Measurements from ENCODE around the gene ANAPC13. TPM values are rescaled to one million over a fixed set of nuclear protein-coding genes. Genes with fewer than 3 reads are reported as not detected.
A peak's percentile ranks its signal among the peaks of the same experiment; 100 is the strongest.

ANAPC13 gene
- total RNA-seq, 1 experiment from 2014 or later, result 68.8 TPM

GRCh38 chr3:134527037-134527436 is 41.3 kb upstream of the ANAPC13 start:
- H3K9me3 ChIP-seq (ENCODE audit: control insufficient read depth, insufficient read depth, low read depth, low read length), result no peaks in the 10 kb centered on the region; the same call in 1 of the 2 replicates
- H3K27me3 ChIP-seq (ENCODE audit: control insufficient read depth, insufficient read depth, low read length), result no peaks in the 10 kb centered on the region
- H3K27ac ChIP-seq (ENCODE audit: low read length), result no peak overlapping the region
- in situ Hi-C loops (cut with HindIII; ENCODE audit: low pct_unique_long_range_greater_than_20kb, low sequenced_read_pairs) (no loop called here), intact Hi-C loops (cut with micrococcal nuclease; ENCODE audit: unreplicated experiment) (no loop called here)
- ChIA-PET POLR2A (no interaction called here), CTCF (no interaction called here)
- no peaks in the 10 kb centered on the region for H3K4me1 ChIP-seq (ENCODE audit: control insufficient read depth, insufficient read depth, low read length)
- ATAC-seq (peak; percentile 84; the same call in 1 of the 2 replicates), DNase-seq (ENCODE audit: low read depth, low spot score) (no peak)
- peak; percentile 75 for TF ChIP-seq CTCF (IDR thresholded peaks at IDR 0.05)
- no peak for TF ChIP-seq TCF7L2 (IDR thresholded peaks at IDR 0.05; ENCODE audit: low read depth, low read length)
- no TSS peak for BruUV-seq (replicated peaks)
- no peaks in the 10 kb centered on the region for H3K36me3 ChIP-seq (ENCODE audit: control insufficient read depth, insufficient read depth, low read length)
- H3K4me3 ChIP-seq (ENCODE audit: low read depth in 2 of 2, low read length in 2 of 2), result no peak overlapping the region

GRCh38 chr3:134526319-134526718 is 40.5 kb upstream of the ANAPC13 start:
- ATAC-seq (no peak), DNase-seq (ENCODE audit: low read depth, low spot score) (no peak)
- ChIA-PET POLR2A (no interaction called here), CTCF (no interaction called here)
- Histone ChIP-seq H3K4me3 (ENCODE audit: low read depth in 2 of 2, low read length in 2 of 2) (no peak overlapping the region), H3K27me3 (ENCODE audit: control insufficient read depth, insufficient read depth, low read length) (no peaks in the 10 kb centered on the region), H3K36me3 (ENCODE audit: control insufficient read depth, insufficient read depth, low read length) (no peaks in the 10 kb centered on the region), H3K9me3 (ENCODE audit: control insufficient read depth, insufficient read depth, low read depth, low read length) (no peaks in the 10 kb centered on the region; the same call in 1 of the 2 replicates), H3K4me1 (ENCODE audit: control insufficient read depth, insufficient read depth, low read length) (no peaks in the 10 kb centered on the region), H3K27ac (ENCODE audit: low read length) (no peak overlapping the region)
- BruUV-seq (replicated peaks), result no TSS peak
- TF ChIP-seq, protein P1, sequence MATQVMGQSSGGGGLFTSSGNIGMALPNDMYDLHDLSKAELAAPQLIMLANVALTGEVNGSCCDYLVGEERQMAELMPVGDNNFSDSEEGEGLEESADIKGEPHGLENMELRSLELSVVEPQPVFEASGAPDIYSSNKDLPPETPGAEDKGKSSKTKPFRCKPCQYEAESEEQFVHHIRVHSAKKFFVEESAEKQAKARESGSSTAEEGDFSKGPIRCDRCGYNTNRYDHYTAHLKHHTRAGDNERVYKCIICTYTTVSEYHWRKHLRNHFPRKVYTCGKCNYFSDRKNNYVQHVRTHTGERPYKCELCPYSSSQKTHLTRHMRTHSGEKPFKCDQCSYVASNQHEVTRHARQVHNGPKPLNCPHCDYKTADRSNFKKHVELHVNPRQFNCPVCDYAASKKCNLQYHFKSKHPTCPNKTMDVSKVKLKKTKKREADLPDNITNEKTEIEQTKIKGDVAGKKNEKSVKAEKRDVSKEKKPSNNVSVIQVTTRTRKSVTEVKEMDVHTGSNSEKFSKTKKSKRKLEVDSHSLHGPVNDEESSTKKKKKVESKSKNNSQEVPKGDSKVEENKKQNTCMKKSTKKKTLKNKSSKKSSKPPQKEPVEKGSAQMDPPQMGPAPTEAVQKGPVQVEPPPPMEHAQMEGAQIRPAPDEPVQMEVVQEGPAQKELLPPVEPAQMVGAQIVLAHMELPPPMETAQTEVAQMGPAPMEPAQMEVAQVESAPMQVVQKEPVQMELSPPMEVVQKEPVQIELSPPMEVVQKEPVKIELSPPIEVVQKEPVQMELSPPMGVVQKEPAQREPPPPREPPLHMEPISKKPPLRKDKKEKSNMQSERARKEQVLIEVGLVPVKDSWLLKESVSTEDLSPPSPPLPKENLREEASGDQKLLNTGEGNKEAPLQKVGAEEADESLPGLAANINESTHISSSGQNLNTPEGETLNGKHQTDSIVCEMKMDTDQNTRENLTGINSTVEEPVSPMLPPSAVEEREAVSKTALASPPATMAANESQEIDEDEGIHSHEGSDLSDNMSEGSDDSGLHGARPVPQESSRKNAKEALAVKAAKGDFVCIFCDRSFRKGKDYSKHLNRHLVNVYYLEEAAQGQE (IDR thresholded peaks at IDR 0.05; ENCODE audit: insufficient read depth in 1 of 2, low read depth in 2 of 2, low read length in 1 of 2), result no peak
- TF ChIP-seq CTCF (IDR thresholded peaks at IDR 0.05), result no peak
- no peak for TF ChIP-seq TCF7L2 (IDR thresholded peaks at IDR 0.05; ENCODE audit: low read depth, low read length)
- no peak for TF ChIP-seq POLR2AphosphoS5 (IDR thresholded peaks at IDR 0.05; ENCODE audit: low read depth, low read length)
- TF ChIP-seq SIN3A (IDR thresholded peaks at IDR 0.05; ENCODE audit: borderline replicate concordance, insufficient read depth, low read depth, low read length), result no peak
- in situ Hi-C loops (cut with HindIII; ENCODE audit: low pct_unique_long_range_greater_than_20kb, low sequenced_read_pairs) (no loop called here), intact Hi-C loops (cut with micrococcal nuclease; ENCODE audit: unreplicated experiment) (no loop called here)
